ENCODE results near the gene RRH.

RRH gene

DNA sequence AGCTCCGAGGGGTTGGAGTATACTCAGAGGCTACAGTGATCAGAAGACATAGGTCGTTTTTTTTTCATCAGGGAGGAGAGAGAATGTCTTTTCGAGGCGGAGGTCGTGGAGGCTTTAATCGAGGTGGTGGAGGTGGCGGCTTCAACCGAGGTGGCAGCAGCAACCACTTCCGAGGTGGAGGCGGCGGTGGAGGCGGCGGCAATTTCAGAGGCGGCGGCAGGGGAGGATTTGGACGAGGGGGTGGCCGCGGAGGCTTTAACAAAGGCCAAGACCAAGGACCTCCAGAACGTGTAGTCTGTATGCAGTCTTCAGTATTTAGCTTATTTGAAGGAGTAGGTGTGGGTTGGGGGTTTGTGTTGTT is 11.7 kb upstream of the RRH start:
- H3K27ac ChIP-seq: peak overlapping the region; percentile 75
- POLR2A ChIA-PET (ENCODE audit: low non-redundant PET): no interaction called here
- CTCF ChIA-PET: interaction anchor here (0.6 kb wide), 1 partner anchor 383 kb away, joined by 9 read pairs; no protein-coding TSS in a partner anchor
- DNase-seq (ENCODE audit: low spot score): peak; percentile 9
- TF ChIP-seq, protein P1, sequence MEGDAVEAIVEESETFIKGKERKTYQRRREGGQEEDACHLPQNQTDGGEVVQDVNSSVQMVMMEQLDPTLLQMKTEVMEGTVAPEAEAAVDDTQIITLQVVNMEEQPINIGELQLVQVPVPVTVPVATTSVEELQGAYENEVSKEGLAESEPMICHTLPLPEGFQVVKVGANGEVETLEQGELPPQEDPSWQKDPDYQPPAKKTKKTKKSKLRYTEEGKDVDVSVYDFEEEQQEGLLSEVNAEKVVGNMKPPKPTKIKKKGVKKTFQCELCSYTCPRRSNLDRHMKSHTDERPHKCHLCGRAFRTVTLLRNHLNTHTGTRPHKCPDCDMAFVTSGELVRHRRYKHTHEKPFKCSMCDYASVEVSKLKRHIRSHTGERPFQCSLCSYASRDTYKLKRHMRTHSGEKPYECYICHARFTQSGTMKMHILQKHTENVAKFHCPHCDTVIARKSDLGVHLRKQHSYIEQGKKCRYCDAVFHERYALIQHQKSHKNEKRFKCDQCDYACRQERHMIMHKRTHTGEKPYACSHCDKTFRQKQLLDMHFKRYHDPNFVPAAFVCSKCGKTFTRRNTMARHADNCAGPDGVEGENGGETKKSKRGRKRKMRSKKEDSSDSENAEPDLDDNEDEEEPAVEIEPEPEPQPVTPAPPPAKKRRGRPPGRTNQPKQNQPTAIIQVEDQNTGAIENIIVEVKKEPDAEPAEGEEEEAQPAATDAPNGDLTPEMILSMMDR (conservative IDR thresholded peaks at IDR 0.05; ENCODE audit: low read depth): no peak

DNA sequence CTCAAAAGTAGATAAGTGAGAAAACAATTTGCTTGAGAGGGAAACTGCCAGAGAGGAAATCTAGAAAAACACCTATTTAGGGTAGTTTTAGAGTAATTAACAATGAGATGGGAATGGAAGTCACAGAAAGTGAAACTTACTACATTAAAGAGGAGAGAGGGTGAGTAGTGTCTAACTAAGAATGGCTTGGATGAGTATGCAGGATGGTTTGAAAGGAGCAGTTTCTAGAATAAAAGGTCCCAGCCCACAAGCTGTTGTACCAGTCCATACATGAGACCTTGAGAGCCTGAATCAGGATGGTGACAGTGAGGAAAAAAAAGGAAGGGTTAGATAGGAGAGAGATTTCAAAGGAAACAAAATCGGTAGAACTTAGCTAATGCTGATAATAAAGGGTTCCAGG is 10.9 kb upstream of the RRH start:
- TF ChIP-seq, protein P1 (conservative IDR thresholded peaks at IDR 0.05; ENCODE audit: low read depth): no peak
- H3K27ac ChIP-seq: no peak overlapping the region
- no peak for DNase-seq (ENCODE audit: low spot score)
- CTCF ChIA-PET: interaction anchor here (1.0 kb wide), 1 partner anchor 383 kb away, joined by 5 read pairs; the partner anchor contains the start of gene SEC24B
- POLR2A ChIA-PET (ENCODE audit: low non-redundant PET): no interaction called here

DNA sequence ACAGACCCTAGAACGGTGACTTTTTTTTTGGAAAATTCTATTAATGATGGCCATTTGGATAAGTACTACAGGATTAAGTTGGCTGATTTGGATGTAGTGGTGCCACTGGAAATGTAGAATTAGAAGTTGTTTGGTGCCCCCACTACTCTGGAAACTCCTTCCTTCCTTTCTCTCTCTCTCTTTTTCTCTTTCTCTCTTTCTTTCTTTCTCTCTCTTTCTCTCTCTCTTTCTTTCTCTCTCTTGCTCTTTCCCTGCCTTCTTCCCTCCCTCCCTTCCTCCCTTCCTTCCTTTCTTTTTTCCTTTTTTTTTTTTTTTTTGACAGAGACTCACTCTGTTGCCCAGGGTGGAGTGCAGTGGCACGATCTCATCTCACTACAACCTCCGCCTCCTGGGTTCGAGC is 9.5 kb upstream of the RRH start:
- TF ChIP-seq, protein P1 (conservative IDR thresholded peaks at IDR 0.05; ENCODE audit: low read depth): no peak
- H3K27ac ChIP-seq: no peak overlapping the region
- CTCF ChIA-PET: no interaction called here
- POLR2A ChIA-PET (ENCODE audit: low non-redundant PET): no interaction called here
- DNase-seq (ENCODE audit: low spot score): no peak

DNA sequence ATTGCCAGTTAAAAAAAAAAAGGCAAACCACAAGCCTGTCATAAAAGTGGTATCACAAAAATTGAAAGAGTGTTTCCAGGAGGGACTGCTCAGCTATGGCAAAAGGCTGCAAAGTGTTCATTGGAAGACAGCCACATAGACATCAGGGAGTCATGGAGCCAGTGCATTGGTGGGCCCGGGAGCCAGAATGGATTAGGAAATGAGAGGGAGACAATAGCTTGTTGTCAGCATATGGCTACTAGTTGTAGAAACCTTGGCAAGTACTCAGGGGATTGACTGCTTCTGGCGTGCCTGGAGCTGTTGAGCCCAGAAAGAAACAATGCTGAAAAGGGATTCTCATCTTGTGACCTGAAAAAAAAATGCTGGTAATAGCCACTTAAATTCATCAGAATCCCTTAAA is 7.2 kb upstream of the RRH start:
- ChIA-PET POLR2A (ENCODE audit: low non-redundant PET) (no interaction called here), CTCF (interaction anchor here (0.7 kb wide), 1 partner anchor 185 kb away, joined by 4 read pairs; no protein-coding TSS in a partner anchor)
- DNase-seq (ENCODE audit: low spot score): no peak
- H3K27ac ChIP-seq: no peak overlapping the region
- TF ChIP-seq, protein P1 (conservative IDR thresholded peaks at IDR 0.05; ENCODE audit: low read depth): no peak

DNA sequence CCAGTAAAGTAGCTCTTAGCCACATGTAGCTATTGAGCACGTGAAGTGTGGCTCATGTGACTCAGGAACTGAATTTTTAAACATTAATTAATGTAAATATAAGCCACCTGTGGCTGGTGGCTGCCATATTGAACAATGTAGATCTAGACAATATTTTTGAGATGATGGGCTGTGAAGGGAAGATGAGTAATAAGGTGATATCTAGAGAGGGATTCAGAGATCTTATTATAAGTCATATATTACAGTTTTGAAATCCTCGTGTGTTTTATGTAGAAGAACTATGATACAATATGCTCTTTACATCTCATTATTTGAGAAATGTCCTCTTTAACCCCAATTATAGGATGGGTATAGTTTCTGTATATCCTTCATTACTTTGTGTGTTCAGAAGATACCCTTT is 6.6 kb upstream of the RRH start:
- ChIA-PET POLR2A (ENCODE audit: low non-redundant PET) (no interaction called here), CTCF (interaction anchor here (0.7 kb wide), 1 partner anchor 186 kb away, joined by 4 read pairs; no protein-coding TSS in a partner anchor)
- TF ChIP-seq, protein P1 (conservative IDR thresholded peaks at IDR 0.05; ENCODE audit: low read depth): no peak
- DNase-seq (ENCODE audit: low spot score): no peak
- H3K27ac ChIP-seq: no peak overlapping the region

DNA sequence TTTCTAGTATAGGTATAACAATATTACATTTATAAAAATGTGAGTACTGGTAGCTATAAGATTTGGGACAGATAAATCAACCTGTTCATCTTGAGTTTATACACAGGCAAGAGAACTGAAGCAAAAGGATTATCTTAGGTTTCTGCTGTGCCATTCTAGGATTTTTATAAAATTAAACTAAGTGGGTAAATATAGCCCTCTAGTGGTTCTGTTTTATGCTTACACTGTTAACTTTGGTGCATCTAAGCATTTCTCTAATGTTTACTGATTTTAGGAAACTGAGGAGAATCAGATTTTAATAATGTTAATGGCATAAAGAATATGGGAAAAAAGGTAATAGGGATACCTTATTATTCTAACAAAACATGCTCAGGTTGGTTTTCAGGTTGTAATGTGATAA is 1.1 kb upstream of the RRH start:
- peak; percentile 18 for DNase-seq (ENCODE audit: low spot score)
- H3K27ac ChIP-seq: no peak overlapping the region
- TF ChIP-seq, protein P1 (conservative IDR thresholded peaks at IDR 0.05; ENCODE audit: low read depth): peak; percentile 64
- ChIA-PET CTCF (interaction anchor here (0.6 to 1.7 kb wide), 6 partner anchors 10 to 399 kb away, joined by 3 to 8 read pairs (median 4); no protein-coding TSS in a partner anchor), POLR2A (ENCODE audit: low non-redundant PET) (no interaction called here)

Measured in RWPE1 (cell line).